NCI-H1417 (cell line): ENCODE data around the gene SLC22A23.

Experiments
- DNase-seq, 3 experiments: peaks; one replicate each; lab custom pipeline; 2025; lab: John Stamatoyannopoulos, UW

SLC22A23 gene

GRCh38 chr6:3369985-3370360 lies 86.9 kb downstream of the SLC22A23 start:
- no peak for DNase-seq

GRCh38 chr6:3368685-3369084 lies 88.2 kb downstream of the SLC22A23 start:
- DNase-seq = no peak

DNA sequence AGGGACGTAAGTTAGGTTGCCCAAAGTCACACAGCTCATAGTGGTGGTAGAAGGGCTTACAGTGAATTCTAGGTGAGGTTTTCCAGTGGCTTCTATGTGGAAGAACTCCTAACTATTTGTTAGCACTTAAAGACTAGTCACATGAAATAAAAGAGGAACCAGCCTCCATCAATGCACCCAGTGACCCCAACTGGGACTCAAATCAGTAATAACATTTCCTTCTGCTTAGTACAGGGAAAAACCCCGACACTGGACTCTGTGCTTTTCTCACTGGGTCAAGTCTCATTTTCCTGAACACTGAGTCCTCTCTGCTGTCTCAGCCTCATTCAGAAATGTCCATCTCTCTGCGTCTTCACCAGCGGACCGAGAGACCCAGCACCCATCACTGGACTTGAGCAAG lies 89.2 kb downstream of the SLC22A23 start:
- DNase-seq = no peak

- no peak for DNase-seq
These were observed 90.0 kb downstream of the SLC22A23 start for GRCh38 chr6:3366596-3367413.

DNA sequence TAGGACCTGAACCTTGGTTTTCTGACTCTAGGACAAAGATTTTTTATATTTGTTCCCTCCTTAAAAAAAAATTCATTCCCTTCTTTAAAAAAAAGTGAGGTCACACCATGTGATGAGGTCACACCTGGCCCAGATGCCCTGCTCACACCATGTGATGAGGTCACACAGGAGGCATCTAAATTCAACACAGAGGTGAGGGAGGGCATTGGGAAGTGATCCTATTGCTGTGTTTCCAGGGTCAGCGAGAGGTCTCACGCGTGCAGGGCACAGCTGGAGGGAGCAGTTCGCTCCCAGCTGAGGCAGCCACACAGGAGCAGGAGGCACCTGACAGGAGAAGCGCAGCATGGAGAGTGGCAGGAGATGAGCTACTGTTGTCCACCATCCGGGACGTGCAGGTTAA lies 92.5 kb downstream of the SLC22A23 start:
- no peak for DNase-seq

GRCh38 chr6:3363296-3364025 lies 93.4 kb downstream of the SLC22A23 start:
- DNase-seq = peak in 2 of 3 experiments; percentile 12 to 23

GRCh38 chr6:3361312-3362037 lies 95.4 kb downstream of the SLC22A23 start:
- peak in 1 of 3 experiments; percentile 40 for DNase-seq

DNA sequence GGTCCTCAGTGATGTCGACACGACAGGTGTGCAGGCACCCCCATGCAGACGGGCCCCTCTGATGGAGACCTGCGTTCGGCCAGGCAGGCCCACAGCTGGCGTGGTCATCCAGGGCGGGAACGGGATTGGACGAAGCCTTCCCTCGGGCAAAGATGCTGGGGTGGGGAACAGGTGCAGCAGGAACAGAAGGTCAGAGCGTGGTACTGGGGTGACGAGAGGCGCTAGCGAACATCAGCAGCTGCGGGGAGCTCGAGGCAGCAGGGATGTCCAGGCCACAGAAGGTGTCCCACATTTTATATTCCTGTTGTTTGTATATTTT lies 96.2 kb downstream of the SLC22A23 start:
- DNase-seq = no peak

DNA sequence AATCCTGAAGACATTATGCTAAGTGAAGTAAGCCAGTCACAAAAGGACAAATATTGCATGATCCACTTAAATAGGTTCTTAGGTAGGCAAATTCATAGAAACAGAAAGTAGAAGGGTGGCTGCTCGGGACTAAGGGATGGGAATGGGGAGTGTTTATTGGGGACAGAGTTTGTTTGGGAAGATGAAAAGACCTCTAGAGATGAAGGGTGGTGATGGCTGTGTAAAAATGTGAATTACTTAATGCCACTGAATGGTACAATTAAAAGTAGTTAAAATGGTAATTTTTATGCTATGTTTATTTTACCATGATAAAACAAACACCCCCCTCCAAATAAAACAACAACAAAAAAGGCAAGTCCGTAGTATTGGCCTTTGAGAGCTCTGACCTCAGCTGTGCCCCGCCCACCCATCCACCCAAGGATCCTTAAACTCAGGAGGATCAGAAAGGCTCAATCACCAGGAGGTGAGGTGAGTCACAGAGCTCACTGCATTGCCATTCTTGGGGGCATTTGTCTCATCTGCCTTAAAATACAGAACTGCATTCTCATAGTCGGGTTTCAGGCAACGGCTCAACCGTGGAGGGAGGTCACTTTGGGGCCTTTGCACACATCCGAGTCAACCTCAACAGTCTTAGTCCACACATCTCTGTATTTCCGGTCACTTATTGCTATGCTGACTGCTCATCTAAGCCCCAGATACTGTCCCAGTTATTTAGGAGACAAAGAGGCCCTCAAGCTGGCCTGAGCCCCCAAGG lies 96.7 kb downstream of the SLC22A23 start:
- DNase-seq = no peak

- no peak for DNase-seq
These were observed 97.6 kb downstream of the SLC22A23 start for GRCh38 chr6:3359101-3359752.

GRCh38 chr6:3358413-3359100 lies 98.3 kb downstream of the SLC22A23 start:
- no peak for DNase-seq

- DNase-seq = no peak
These were observed 99.2 kb downstream of the SLC22A23 start for GRCh38 chr6:3357678-3358077.

DNA sequence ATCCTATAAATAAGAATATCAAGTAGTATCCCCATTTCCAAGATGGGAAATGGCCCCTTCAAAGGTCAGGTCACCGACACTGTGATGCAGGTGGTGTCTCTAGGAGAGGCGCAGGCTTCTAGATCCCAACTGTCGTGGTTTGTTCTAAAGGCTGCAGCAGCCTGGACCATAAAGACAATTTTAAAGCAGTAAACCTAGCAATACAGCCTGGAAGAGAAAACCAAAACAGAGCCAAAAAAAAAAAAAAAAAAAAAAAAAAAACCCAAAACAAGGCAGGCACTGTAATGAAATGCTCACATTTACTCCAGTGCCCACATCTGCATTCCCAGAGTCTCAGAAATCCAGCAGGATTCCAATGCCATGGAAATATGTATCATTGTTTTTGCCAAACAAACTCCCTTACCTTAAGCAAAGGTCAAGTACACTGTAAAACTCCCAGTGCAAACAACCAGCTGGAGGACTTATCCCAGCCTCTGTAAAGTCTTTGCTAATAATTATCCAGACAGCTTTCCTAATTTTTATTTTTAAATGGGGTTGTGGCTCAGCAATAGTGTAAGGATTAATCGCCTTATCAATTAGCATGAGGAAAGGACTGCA lies 99.9 kb downstream of the SLC22A23 start:
- peak in 1 of 3 experiments; percentile 38 for DNase-seq

- DNase-seq = peak; percentile 68 to 85 (median 82)
These were observed 100.6 kb downstream of the SLC22A23 start for GRCh38 chr6:3356056-3356823.

GRCh38 chr6:3355358-3356055 lies 101.3 kb downstream of the SLC22A23 start:
- peak; percentile 60 to 82 (median 63) for DNase-seq

DNA sequence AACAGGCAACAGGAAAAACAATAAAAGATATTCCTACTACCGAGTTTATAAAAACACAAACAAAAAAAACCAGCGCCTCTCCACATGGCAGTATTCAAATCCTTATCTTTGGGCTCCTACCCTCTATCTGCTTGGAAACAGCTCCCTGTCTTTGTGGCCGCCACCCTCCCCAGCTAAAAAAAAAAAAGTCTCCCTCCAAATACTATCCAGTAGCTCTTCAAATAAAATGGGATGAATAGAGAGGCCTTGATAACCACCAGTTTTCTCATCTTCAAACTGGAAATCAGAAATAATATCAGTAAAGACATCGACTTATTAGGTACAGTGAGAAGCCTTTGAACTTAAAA lies 101.9 kb downstream of the SLC22A23 start:
- DNase-seq = no peak

- no peak for DNase-seq
These were observed 102.9 kb downstream of the SLC22A23 start for GRCh38 chr6:3353939-3354338.

DNA sequence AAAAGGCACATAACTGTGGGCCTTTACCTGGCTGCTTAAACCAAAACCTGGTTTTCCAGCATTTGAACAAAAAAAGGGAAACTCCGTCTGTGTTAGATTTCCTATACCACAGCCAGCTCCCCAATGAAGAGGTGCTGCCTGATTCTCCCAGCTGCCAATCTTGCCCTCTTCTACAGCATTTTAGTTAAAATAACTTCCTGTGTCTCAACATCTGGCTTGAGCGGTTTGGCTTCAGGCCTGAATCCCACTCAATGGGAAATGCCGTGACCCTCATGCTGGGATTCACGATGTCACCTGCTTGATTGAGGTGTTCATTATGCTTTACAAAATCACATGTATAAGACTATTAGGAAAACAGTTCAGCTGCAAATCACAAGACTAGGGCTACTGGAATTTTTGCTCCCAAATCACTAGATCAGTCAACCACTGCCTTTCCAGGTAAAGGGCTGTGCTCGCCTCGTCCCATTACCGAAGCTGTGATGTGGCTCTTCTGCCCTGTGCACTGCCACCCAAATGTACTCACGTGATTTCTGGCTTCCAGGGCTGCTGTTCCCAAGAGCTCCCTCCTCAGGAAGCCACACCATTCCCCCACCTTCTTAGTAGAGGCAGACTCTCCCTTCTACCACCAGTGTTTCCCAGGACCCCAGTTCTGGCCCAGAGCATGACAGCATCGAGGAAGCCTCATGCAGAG lies 103.5 kb downstream of the SLC22A23 start:
- DNase-seq = no peak

DNA sequence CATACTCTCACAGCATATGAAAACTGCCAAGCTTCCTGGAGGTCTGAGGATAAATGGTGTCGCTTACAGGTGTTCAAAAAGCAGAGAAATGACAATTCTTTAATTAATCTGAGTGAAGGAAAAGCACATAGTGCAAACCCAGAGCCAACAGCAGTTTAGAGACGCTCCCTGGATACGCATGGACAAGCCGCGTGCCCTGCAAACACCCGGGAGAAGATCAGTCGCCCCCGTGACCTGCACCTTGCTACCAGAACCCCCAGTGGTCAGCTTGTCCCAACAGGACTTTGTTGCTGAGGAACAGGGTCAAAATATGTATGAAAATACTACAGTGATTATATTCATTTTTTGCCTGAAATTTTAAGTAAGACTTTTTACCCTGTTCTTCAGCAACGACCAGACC lies 104.2 kb downstream of the SLC22A23 start:
- no peak for DNase-seq
